BJ (cell line): ENCODE results near the gene CCDC40. TPM values are rescaled to one million over a fixed set of nuclear protein-coding genes. Genes with fewer than 3 reads are reported as not detected.

ENCODE experiments used
- CTCF ChIA-PET: fragments of 350-600 bp; formaldehyde crosslinking; extraction: SDS; loops from one replicate; lab custom pipeline; 2021; ENCODE audit warnings: antibody characterized with exemption, inconsistent platforms; lab: Yijun Ruan, JAX
- POLR2A ChIA-PET: fragments of 300-600 bp; sonication (Branson Sonifier 250); formaldehyde crosslinking; extraction: SDS; loops from one replicate; lab custom pipeline; 2021; ENCODE audit warnings: antibody characterized with exemption; lab: Charles Lee
- DNase-seq: peaks from one replicate; pipeline ENCODE4 v3.0.0-alpha.2; 2011; ENCODE audit warnings: low read depth
- H3K27me3 ChIP-seq: 2 replicates; pipeline ENCODE4 v1.6.0; 2011; ENCODE audit warnings: low read length; ENCODE audit not compliant: control insufficient read depth, insufficient read depth
- H3K36me3 ChIP-seq: 2 replicates; pipeline ENCODE4 v1.5.1; 2011; ENCODE audit warnings: low read length; ENCODE audit not compliant: control insufficient read depth, insufficient read depth
- H3K4me3 ChIP-seq: 2 replicates; pipeline ENCODE4 v1.5.1; 2011; ENCODE audit warnings: low read depth, mild to moderate bottlenecking, control low read depth, low read length
- polyA plus RNA-seq: library from polyadenylated mRNA; depleted of rRNA; stranded (reverse); fragments of >200 nt; gene quantifications from 2 replicates; pipeline ENCODE4 v1.2.3, GENCODE V29; 2011
- TF ChIP-seq, protein P1 (sequence below): IDR thresholded peaks from 2 replicates; pipeline ENCODE4 v1.5.1; 2011; ENCODE audit warnings: low read depth, mild to moderate bottlenecking, control low read depth, inconsistent platforms, low read length, moderate library complexity; ENCODE audit not compliant: insufficient read depth

CCDC40 gene
- polyA plus RNA-seq, 1 experiment, result 3.1 TPM

GRCh38 chr17:80061421-80061820 lies 25.0 kb downstream of the CCDC40 start:
- Histone ChIP-seq H3K4me3 (no peak overlapping the region), H3K36me3 (no peaks in the 10 kb centered on the region), H3K27me3 (no peaks in the 10 kb centered on the region)
- TF ChIP-seq, protein P1, sequence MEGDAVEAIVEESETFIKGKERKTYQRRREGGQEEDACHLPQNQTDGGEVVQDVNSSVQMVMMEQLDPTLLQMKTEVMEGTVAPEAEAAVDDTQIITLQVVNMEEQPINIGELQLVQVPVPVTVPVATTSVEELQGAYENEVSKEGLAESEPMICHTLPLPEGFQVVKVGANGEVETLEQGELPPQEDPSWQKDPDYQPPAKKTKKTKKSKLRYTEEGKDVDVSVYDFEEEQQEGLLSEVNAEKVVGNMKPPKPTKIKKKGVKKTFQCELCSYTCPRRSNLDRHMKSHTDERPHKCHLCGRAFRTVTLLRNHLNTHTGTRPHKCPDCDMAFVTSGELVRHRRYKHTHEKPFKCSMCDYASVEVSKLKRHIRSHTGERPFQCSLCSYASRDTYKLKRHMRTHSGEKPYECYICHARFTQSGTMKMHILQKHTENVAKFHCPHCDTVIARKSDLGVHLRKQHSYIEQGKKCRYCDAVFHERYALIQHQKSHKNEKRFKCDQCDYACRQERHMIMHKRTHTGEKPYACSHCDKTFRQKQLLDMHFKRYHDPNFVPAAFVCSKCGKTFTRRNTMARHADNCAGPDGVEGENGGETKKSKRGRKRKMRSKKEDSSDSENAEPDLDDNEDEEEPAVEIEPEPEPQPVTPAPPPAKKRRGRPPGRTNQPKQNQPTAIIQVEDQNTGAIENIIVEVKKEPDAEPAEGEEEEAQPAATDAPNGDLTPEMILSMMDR, result no peak
- ChIA-PET CTCF (interaction anchor here (1.8 kb wide), 1 partner anchor 40 kb away, joined by 6 read pairs; the partner anchor contains the start of gene GAA), POLR2A (no interaction called here)
- no peak for DNase-seq

- Histone ChIP-seq H3K36me3 (no peaks in the 10 kb centered on the region), H3K27me3 (no peaks in the 10 kb centered on the region), H3K4me3 (no peak overlapping the region)
- ChIA-PET CTCF (no interaction called here), POLR2A (no interaction called here)
- DNase-seq, result no peak
- TF ChIP-seq, protein P1, result no peak
Observed at GRCh38 chr17:80063830-80064585, 27.6 kb downstream of the CCDC40 start.

DNA sequence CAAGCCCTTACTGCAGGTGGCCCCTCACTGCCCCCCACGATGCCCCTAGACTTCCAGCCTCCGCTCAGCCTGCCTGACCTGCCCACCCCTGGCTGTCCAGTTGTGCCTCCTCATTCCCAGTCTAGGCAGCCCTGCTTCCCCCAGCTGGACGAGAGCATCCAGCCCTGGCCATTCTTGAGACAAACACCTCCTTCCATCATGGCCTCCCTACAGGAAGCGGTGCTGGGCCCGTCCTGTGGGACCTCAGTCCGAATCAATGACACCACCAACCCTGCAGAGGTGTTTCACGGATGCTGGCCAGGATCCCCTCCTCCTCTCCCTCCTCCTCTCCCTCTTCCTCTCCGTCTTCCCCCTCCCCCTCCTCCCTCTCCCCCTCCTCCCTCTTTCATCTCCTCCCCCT lies 28.3 kb downstream of the CCDC40 start:
- TF ChIP-seq, protein P1, result no peak

DNA sequence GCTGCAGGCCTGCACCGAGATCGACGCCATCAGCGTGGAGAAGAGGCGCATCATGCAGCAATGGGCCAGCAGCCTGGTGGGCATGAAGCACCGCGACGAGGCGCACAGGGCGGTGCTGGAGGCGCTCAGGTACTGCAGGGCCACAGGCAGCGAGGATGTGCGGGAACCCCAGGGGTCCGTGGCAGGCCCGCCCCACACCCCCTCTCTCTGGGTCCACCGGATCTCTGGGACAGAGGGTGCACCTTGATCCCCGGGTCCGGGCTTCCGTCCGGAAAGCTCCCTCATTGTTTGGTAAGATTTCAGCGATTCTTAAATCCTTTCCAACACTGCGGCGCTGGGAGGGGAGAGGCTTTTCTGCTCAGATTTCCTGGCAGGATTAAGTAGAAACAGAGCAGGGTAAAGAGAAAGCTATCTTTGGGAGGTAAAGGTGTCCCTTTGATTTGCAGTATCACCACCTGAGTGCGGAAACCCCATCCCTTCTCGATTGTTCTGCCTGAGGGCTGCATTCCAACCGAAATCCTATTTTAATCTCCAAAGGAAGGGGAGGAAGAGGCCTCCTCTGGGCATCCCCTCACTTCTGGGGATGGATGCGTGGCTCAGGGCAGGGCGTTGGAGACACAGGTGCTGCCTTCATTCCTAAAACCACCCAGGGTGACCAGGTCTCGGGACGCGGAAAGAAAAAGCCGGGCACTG lies 29.2 kb downstream of the CCDC40 start:
- CTCF ChIA-PET, result no interaction called here
- DNase-seq, result no peak

More for the DNA sequence above, 28.3 kb downstream of the CCDC40 start:
- H3K4me3 ChIP-seq, result no peak overlapping the region
- POLR2A ChIA-PET, result no interaction called here
- no peaks in the 10 kb centered on the region for H3K27me3 ChIP-seq
- no peak for DNase-seq
- H3K36me3 ChIP-seq, result no peaks in the 10 kb centered on the region
- CTCF ChIA-PET, result no interaction called here

GRCh38 chr17:80067393-80067986 lies 31.0 kb downstream of the CCDC40 start:
- Histone ChIP-seq H3K27me3 (no peaks in the 10 kb centered on the region), H3K36me3 (no peaks in the 10 kb centered on the region), H3K4me3 (no peak overlapping the region)
- ChIA-PET CTCF (interaction anchor here (1.1 to 1.4 kb wide), 2 partner anchors 16 to 34 kb away, joined by 4 to 8 read pairs; partner anchors contain the start of gene GAA), POLR2A (no interaction called here)
- TF ChIP-seq, protein P1, result no peak
- no peak for DNase-seq

More for the DNA sequence above, 29.2 kb downstream of the CCDC40 start:
- no peaks in the 10 kb centered on the region for H3K36me3 ChIP-seq
- no peaks in the 10 kb centered on the region for H3K27me3 ChIP-seq
- H3K4me3 ChIP-seq, result no peak overlapping the region
- TF ChIP-seq, protein P1, result no peak
- POLR2A ChIA-PET, result no interaction called here
